ENCODE results near the gene LDLRAD2. TPM values are rescaled to one million over a fixed set of nuclear protein-coding genes. Genes with fewer than 3 reads are reported as not detected.

LDLRAD2 gene
- total and polyA plus RNA-seq, 4 donors, result 0.12 to 2.7 (median 0.23) TPM; not detected in 1

DNA sequence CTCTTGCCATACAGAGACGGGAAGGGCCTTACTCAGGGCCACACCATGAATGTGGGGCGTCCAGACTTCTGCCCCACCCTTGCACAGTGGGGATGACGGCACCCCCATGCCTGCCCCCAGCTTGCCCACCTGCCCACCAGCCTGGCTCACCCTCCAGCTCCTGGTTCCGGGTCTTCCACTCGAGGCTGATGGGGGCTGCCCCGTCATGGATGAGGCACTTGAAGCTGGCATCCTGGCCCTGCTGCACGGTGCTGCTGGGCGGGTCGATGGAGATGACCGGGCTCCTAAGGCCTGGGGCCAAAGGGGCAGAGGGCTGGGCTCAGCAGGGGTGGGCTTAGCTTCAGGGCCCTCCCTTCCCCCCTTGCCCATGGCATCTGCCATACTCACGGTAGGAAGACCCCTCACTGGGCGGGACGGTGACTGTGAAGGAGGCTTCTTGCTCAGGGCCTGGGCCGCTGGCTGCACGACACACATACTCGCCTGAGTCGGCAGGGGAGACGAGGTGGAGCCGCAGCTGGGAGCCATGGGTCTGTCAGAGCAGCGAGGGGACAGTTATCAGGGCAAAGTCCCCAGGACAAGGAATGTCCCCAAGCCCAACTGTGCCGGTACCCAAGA, 29.9 kb downstream of the LDLRAD2 start:
- TF ChIP-seq NR2F2 (IDR thresholded peaks at IDR 0.05) (no peak), SP1 (IDR thresholded peaks at IDR 0.05) (no peak), FOXA1 (IDR thresholded peaks at IDR 0.05) (no peak), TAF1 (conservative IDR thresholded peaks at IDR 0.05) (no peak), GABPA (IDR thresholded peaks at IDR 0.05 in 1 of 2, conservative IDR thresholded peaks at IDR 0.05 in 1 of 2) (no peak), RXRA (IDR thresholded peaks at IDR 0.05) (no peak), YY1 (IDR thresholded peaks at IDR 0.05) (no peak), HNF4A (conservative IDR thresholded peaks at IDR 0.05) (no peak), EGR1 (IDR thresholded peaks at IDR 0.05; ENCODE audit: low read depth in 2 of 2) (no peak), HNF4G (IDR thresholded peaks at IDR 0.05) (no peak), FOXA2 (IDR thresholded peaks at IDR 0.05) (no peak), JUND (IDR thresholded peaks at IDR 0.05) (no peak)
- TF ChIP-seq, protein P1, sequence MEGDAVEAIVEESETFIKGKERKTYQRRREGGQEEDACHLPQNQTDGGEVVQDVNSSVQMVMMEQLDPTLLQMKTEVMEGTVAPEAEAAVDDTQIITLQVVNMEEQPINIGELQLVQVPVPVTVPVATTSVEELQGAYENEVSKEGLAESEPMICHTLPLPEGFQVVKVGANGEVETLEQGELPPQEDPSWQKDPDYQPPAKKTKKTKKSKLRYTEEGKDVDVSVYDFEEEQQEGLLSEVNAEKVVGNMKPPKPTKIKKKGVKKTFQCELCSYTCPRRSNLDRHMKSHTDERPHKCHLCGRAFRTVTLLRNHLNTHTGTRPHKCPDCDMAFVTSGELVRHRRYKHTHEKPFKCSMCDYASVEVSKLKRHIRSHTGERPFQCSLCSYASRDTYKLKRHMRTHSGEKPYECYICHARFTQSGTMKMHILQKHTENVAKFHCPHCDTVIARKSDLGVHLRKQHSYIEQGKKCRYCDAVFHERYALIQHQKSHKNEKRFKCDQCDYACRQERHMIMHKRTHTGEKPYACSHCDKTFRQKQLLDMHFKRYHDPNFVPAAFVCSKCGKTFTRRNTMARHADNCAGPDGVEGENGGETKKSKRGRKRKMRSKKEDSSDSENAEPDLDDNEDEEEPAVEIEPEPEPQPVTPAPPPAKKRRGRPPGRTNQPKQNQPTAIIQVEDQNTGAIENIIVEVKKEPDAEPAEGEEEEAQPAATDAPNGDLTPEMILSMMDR (IDR thresholded peaks at IDR 0.05; ENCODE audit: low read depth, low read length, missing input control), result no peak
- TF ChIP-seq, protein P2, sequence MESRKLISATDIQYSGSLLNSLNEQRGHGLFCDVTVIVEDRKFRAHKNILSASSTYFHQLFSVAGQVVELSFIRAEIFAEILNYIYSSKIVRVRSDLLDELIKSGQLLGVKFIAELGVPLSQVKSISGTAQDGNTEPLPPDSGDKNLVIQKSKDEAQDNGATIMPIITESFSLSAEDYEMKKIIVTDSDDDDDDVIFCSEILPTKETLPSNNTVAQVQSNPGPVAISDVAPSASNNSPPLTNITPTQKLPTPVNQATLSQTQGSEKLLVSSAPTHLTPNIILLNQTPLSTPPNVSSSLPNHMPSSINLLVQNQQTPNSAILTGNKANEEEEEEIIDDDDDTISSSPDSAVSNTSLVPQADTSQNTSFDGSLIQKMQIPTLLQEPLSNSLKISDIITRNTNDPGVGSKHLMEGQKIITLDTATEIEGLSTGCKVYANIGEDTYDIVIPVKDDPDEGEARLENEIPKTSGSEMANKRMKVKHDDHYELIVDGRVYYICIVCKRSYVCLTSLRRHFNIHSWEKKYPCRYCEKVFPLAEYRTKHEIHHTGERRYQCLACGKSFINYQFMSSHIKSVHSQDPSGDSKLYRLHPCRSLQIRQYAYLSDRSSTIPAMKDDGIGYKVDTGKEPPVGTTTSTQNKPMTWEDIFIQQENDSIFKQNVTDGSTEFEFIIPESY (IDR thresholded peaks at IDR 0.05), result no peak
- TF ChIP-seq, protein P3, sequence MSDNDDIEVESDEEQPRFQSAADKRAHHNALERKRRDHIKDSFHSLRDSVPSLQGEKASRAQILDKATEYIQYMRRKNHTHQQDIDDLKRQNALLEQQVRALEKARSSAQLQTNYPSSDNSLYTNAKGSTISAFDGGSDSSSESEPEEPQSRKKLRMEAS (IDR thresholded peaks at IDR 0.05), result no peak
- TF ChIP-seq, protein P4, sequence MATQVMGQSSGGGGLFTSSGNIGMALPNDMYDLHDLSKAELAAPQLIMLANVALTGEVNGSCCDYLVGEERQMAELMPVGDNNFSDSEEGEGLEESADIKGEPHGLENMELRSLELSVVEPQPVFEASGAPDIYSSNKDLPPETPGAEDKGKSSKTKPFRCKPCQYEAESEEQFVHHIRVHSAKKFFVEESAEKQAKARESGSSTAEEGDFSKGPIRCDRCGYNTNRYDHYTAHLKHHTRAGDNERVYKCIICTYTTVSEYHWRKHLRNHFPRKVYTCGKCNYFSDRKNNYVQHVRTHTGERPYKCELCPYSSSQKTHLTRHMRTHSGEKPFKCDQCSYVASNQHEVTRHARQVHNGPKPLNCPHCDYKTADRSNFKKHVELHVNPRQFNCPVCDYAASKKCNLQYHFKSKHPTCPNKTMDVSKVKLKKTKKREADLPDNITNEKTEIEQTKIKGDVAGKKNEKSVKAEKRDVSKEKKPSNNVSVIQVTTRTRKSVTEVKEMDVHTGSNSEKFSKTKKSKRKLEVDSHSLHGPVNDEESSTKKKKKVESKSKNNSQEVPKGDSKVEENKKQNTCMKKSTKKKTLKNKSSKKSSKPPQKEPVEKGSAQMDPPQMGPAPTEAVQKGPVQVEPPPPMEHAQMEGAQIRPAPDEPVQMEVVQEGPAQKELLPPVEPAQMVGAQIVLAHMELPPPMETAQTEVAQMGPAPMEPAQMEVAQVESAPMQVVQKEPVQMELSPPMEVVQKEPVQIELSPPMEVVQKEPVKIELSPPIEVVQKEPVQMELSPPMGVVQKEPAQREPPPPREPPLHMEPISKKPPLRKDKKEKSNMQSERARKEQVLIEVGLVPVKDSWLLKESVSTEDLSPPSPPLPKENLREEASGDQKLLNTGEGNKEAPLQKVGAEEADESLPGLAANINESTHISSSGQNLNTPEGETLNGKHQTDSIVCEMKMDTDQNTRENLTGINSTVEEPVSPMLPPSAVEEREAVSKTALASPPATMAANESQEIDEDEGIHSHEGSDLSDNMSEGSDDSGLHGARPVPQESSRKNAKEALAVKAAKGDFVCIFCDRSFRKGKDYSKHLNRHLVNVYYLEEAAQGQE (IDR thresholded peaks at IDR 0.05), result no peak
- TF ChIP-seq, protein P5, sequence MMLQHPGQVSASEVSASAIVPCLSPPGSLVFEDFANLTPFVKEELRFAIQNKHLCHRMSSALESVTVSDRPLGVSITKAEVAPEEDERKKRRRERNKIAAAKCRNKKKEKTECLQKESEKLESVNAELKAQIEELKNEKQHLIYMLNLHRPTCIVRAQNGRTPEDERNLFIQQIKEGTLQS (IDR thresholded peaks at IDR 0.05), result no peak
- no peak overlapping the region for H3K4me3 ChIP-seq (ENCODE audit: low read depth in 1 of 3, low read length in 3 of 3)
- no peaks in the 10 kb centered on the region for H3K27me3 ChIP-seq (ENCODE audit: control insufficient read depth in 4 of 4, insufficient read depth in 4 of 4, low read length in 3 of 4)
- H3K9ac ChIP-seq (ENCODE audit: low read depth in 1 of 2, low read length in 2 of 2), result no peak overlapping the region
- peaks cover 0 to 3% (median 0%) of the 10 kb centered on the region in 4 donors for H3K36me3 ChIP-seq (ENCODE audit: control insufficient read depth in 4 of 4, insufficient read depth in 3 of 4, low read depth in 1 of 4, low read length in 3 of 4)
- no peaks in the 10 kb centered on the region for H3K4me1 ChIP-seq (ENCODE audit: control insufficient read depth in 4 of 4, insufficient read depth in 4 of 4, low read length in 3 of 4)
- 93% methylated on average over 21 of the region's 21 CpGs for WGBS
- DNase-seq (ENCODE audit: low spot score), result no peak
- H3K9me3 ChIP-seq (ENCODE audit: control insufficient read depth in 4 of 4, low read length in 3 of 4), result no peaks in the 10 kb centered on the region
- no peak overlapping the region for H3K27ac ChIP-seq (ENCODE audit: low read depth in 1 of 2, low read length in 2 of 2)
